Uterus (tissue), 2 donors: ENCODE data around the gene VSNL1.

ENCODE experiments used
- POLR2A ChIP-seq, 2 donors: fragments of 450-650 bp; IDR thresholded peaks; one replicate each; pipeline ENCODE4 v1.6.1; 2016; ENCODE audit warnings: antibody characterized with exemption in 2 of 2, mild to moderate bottlenecking in 1 of 2, moderate library complexity in 1 of 2
- TF ChIP-seq, protein P1 (sequence below), 4 experiments: fragments of 200-600 bp in 2 of 4; fragments of 450-650 bp in 2 of 4; sonication (generic) in 2 of 4; IDR thresholded peaks; one replicate each; pipeline ENCODE4 v1.5.1; 2016 to 2019; ENCODE audit warnings: antibody characterized with exemption in 4 of 4, mild to moderate bottlenecking in 2 of 4, moderate library complexity in 1 of 4

GRCh38 chr2:17682098-17682857 lies 141.8 kb downstream of the VSNL1 start:
- no peak for TF ChIP-seq POLR2A (IDR thresholded peaks at IDR 0.05)
- TF ChIP-seq, protein P1, sequence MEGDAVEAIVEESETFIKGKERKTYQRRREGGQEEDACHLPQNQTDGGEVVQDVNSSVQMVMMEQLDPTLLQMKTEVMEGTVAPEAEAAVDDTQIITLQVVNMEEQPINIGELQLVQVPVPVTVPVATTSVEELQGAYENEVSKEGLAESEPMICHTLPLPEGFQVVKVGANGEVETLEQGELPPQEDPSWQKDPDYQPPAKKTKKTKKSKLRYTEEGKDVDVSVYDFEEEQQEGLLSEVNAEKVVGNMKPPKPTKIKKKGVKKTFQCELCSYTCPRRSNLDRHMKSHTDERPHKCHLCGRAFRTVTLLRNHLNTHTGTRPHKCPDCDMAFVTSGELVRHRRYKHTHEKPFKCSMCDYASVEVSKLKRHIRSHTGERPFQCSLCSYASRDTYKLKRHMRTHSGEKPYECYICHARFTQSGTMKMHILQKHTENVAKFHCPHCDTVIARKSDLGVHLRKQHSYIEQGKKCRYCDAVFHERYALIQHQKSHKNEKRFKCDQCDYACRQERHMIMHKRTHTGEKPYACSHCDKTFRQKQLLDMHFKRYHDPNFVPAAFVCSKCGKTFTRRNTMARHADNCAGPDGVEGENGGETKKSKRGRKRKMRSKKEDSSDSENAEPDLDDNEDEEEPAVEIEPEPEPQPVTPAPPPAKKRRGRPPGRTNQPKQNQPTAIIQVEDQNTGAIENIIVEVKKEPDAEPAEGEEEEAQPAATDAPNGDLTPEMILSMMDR (IDR thresholded peaks at IDR 0.05) = no peak
